HepG2 (cell line): ENCODE results near the gene GSTM2. TPM values are rescaled to one million over a fixed set of nuclear protein-coding genes. Genes with fewer than 3 reads are reported as not detected.
A peak's percentile ranks its signal among the peaks of the same experiment; 100 is the strongest.

Experiments
- ATAC-seq: fragments of 200-7000 bp; cut with Tn5 transposase; 3 replicates; pipeline ENCODE4 v1.9.1; 2020; ENCODE audit warnings: mild to moderate bottlenecking, moderate library complexity
- BruUV-seq: library from RNA; stranded (reverse); fragments of 400-500 nt; replicated peaks from 2 replicates; lab custom pipeline; 2021; lab: Mats Ljungman, UMichigan
- CTCF ChIA-PET: fragments of 300-600 bp; formaldehyde crosslinking; extraction: SDS; loops from one replicate; lab custom pipeline; 2021; ENCODE audit warnings: low total read pairs, inconsistent platforms, low intra/inter-chr PET ratio; lab: Yijun Ruan, JAX
- POLR2A ChIA-PET: fragments of 350-600 bp; sonication (Branson Sonifier 250); formaldehyde crosslinking; loops from one replicate; lab custom pipeline; 2020; ENCODE audit warnings: antibody characterized with exemption, inconsistent platforms; lab: Yijun Ruan, JAX
- DNase-seq: peaks from one replicate; pipeline ENCODE4 v3.0.0-alpha.2; 2015; ENCODE audit warnings: low spot score
- FAIRE-seq: peaks from 3 replicates; lab custom pipeline; 2011; peaks lifted over from hg19 to GRCh38; lab: Jason Lieb, UNC
- H2AFZ ChIP-seq: one replicate; pipeline ENCODE4 v1.6.1; 2011; ENCODE audit warnings: low read length, inconsistent platforms
- H3K27ac ChIP-seq: fragments of 300-600 bp; 3 replicates; pipeline ENCODE4 v1.8.0; 2011; ENCODE audit warnings: mixed run types, mild to moderate bottlenecking, mixed read lengths, low read length, inconsistent platforms; ENCODE audit not compliant: insufficient read depth; ENCODE audit errors: extremely low read length
- H3K27me3 ChIP-seq, 2 experiments: fragments of 200-600 bp in 1 of 2; 2 replicates in 1 of 2; 3 replicates in 1 of 2; pipeline versions ENCODE4 v1.6.0 to v1.8.0; 2011; ENCODE audit warnings: low read length in 2 of 2, mild to moderate bottlenecking in 2 of 2, moderate library complexity in 2 of 2, inconsistent platforms in 1 of 2; ENCODE audit not compliant: insufficient read depth in 2 of 2, control insufficient read depth in 1 of 2
- H3K36me3 ChIP-seq, 2 experiments: fragments of 200-600 bp in 1 of 2; replicated peaks in 1 of 2; 2 replicates in 1 of 2; 3 replicates in 1 of 2; pipeline versions ENCODE4 v1.5.1 to v1.8.0; 2011; ENCODE audit warnings: low read length in 2 of 2, inconsistent platforms in 1 of 2; ENCODE audit not compliant: insufficient read depth in 2 of 2, control insufficient read depth in 1 of 2
- H3K4me1 ChIP-seq: 2 replicates; pipeline ENCODE4 v1.5.1; 2012; ENCODE audit warnings: low read length, inconsistent platforms; ENCODE audit not compliant: insufficient read depth
- H3K4me2 ChIP-seq: 2 replicates; pipeline ENCODE4 v1.6.0; 2011; ENCODE audit warnings: low read depth, low read length, inconsistent platforms
- H3K4me3 ChIP-seq, 3 experiments: fragments of 200-600 bp in 1 of 3; sonication (generic), shearing (Covaris generic) in 1 of 3; replicated peaks in 1 of 3; 2 replicates each; pipeline ENCODE4 v1.5.1; 2011 to 2016; ENCODE audit warnings: low read length in 3 of 3, inconsistent platforms in 2 of 3, low read depth in 2 of 3, mild to moderate bottlenecking in 2 of 3, control low read depth in 1 of 3, mixed read lengths in 1 of 3; ENCODE audit not compliant: insufficient read depth in 1 of 3
- H3K79me2 ChIP-seq: one replicate; pipeline ENCODE4 v1.6.1; 2011; ENCODE audit warnings: low read length, inconsistent platforms; ENCODE audit not compliant: insufficient read depth
- H3K9ac ChIP-seq: 2 replicates; pipeline ENCODE4 v1.6.0; 2011; ENCODE audit warnings: mild to moderate bottlenecking, low read depth, low read length, inconsistent platforms; ENCODE audit not compliant: insufficient read depth
- H3K9me3 ChIP-seq: 2 replicates; pipeline ENCODE4 v1.5.1; 2012; ENCODE audit warnings: mild to moderate bottlenecking, low read length
- H4K20me1 ChIP-seq: 2 replicates; pipeline ENCODE4 v1.6.0; 2011; ENCODE audit warnings: inconsistent platforms, mild to moderate bottlenecking, low read length, moderate library complexity; ENCODE audit not compliant: insufficient read depth
- BHLHE40 ChIP-seq: IDR thresholded peaks from 2 replicates; pipeline ENCODE4 v1.6.1; 2011; ENCODE audit warnings: low read length, improper control_type of control experiment
- HOXD1 ChIP-seq: sonication (generic); formaldehyde crosslinking; IDR thresholded peaks from 2 replicates; pipeline ENCODE4 v1.5.0; 2020; ENCODE audit warnings: missing genetic modification reagents
- KAT7 ChIP-seq: IDR thresholded peaks from 2 replicates; pipeline ENCODE4 v1.6.1; 2018; ENCODE audit warnings: borderline replicate concordance, missing compliant biosample characterization
- MED1 ChIP-seq: sonication (generic); formaldehyde crosslinking; IDR thresholded peaks from 2 replicates; pipeline ENCODE4 v1.4.0; 2020; ENCODE audit warnings: missing genetic modification reagents
- NR2F2 ChIP-seq: IDR thresholded peaks from 2 replicates; pipeline ENCODE4 v1.6.1; 2012; ENCODE audit warnings: low read depth, inconsistent platforms, borderline replicate concordance
- SAP130 ChIP-seq: IDR thresholded peaks from 2 replicates; pipeline ENCODE4 v1.6.1; 2016; ENCODE audit warnings: low read depth
- SNAI1 ChIP-seq: sonication (generic); formaldehyde crosslinking; IDR thresholded peaks from 2 replicates; pipeline ENCODE4 v1.5.0; 2020; ENCODE audit warnings: mild to moderate bottlenecking, missing genetic modification reagents, borderline replicate concordance
- TAF1 ChIP-seq: sonication (generic); formaldehyde crosslinking; IDR thresholded peaks from 2 replicates; pipeline ENCODE4 v1.4.0; 2020; ENCODE audit warnings: missing genetic modification reagents
- ZNF136 ChIP-seq: sonication (generic); formaldehyde crosslinking; IDR thresholded peaks from 2 replicates; pipeline ENCODE4 v1.8.1; 2022; ENCODE audit warnings: low read depth, mild to moderate bottlenecking, moderate library complexity, missing genetic modification reagents
- ZNF557 ChIP-seq: sonication (generic); formaldehyde crosslinking; IDR thresholded peaks from 2 replicates; pipeline ENCODE4 v1.4.0; 2020; ENCODE audit warnings: missing genetic modification reagents
- ZSCAN31 ChIP-seq: sonication (generic); formaldehyde crosslinking; IDR thresholded peaks from 2 replicates; pipeline ENCODE4 v1.5.0; 2020; ENCODE audit warnings: low read depth, mild to moderate bottlenecking, missing genetic modification reagents
- WGBS: methylation state at CpG from one replicate; pipeline ENCODE4 v1.1.6; 2017; ENCODE audit warnings: low lambda C conversion rate; 5-methylcytosine and 5-hydroxymethylcytosine counted together
- in situ Hi-C: cut with HindIII; loops from 2 replicates; pipeline ENCODE4 v1.10.0; 2017; ENCODE audit warnings: low pct_unique_long_range_greater_than_20kb; ENCODE audit not compliant: extremely low pct_ligation_motif_present
- intact Hi-C: fragments of 100-400 bp; cut with micrococcal nuclease; formaldehyde crosslinking; loops from one replicate; pipeline ENCODE4 v1.10.0; 2022; ENCODE audit not compliant: unreplicated experiment
- polyA plus RNA-seq, 8 experiments: library from polyadenylated mRNA; depleted of rRNA in 3 of 8; stranded (reverse) in 7 of 8; unstranded in 1 of 8; fragments of >200 nt; fragmentation: Illumina TruSeq in 4 of 8; extraction: Trizol in 4 of 8; gene quantifications; 2 replicates each; pipeline versions ENCODE4 v1.2.1 to v1.2.3, GENCODE V29; 2011 to 2016; ENCODE audit warnings: low read depth in 4 of 8, missing spikeins in 1 of 8, mixed read lengths in 1 of 8; ENCODE audit not compliant: insufficient read depth in 1 of 8
- total RNA-seq, 5 experiments: library from RNA; depleted of rRNA; stranded (reverse); fragments of >200 nt; fragmentation: Illumina TruSeq; extraction: Trizol; gene quantifications; 2 replicates each; pipeline ENCODE4 v1.2.3, GENCODE V29; 2016; ENCODE audit warnings: low read depth in 1 of 5
- TF ChIP-seq, protein P1 (sequence below): IDR thresholded peaks from 2 replicates; pipeline ENCODE4 v1.6.1; 2016; ENCODE audit warnings: missing compliant biosample characterization, missing genetic modification reagents, borderline replicate concordance

GSTM2 gene
- total and polyA plus RNA-seq, 2 of the 13 experiments (the other 11 are each of a cell fraction or from before 2014, with no cell fraction given) = 7.0 to 15.0 TPM

DNA sequence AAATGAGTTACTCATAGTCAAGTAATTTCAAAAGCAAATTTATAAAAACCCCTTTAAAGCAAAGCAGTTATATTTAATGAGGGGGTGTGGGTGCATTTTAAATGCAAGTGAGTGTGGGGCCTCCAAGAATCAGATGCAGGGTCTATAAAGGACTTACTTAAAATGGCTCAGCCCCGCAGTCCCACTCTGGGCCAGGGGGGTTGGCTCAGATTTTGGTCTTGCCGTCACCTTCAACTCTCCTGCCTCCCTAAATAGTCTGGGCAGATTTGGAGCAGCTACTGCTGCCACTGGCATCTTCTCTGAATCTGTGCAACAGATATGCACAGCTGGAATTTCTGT is 32.0 kb upstream of the GSTM2 start:
- H3K27me3 ChIP-seq = no peaks in the 10 kb centered on the region
- intact Hi-C loops (no loop called here), in situ Hi-C loops (no loop called here)
- no peak overlapping the region for H2AFZ ChIP-seq
- no peak for DNase-seq
- H3K4me2 ChIP-seq = peak overlapping the region; percentile 76
- POLR2A ChIA-PET = interaction anchor here (0.9 to 2.2 kb wide), 7 partner anchors 10 to 90 kb away, joined by 3 to 14 read pairs (median 4); partner anchors contain the start of genes AMPD2, GNAI3, GNAT2 and GSTM4
- peak overlapping the region; percentile 39 for H3K27ac ChIP-seq
- no peak; the same call in 2 of the 3 replicates for ATAC-seq
- 73% methylated on average over 2 of the region's 2 CpGs for WGBS
- H3K79me2 ChIP-seq = no peaks in the 10 kb centered on the region
- H3K4me3 ChIP-seq = peak overlapping the region in 1 of 3 experiments; percentile 52; a peak in 2 of 6 replicates
- BruUV-seq = no TSS peak
- peaks cover 27% of the 10 kb centered on the region for H3K4me1 ChIP-seq
- no peak overlapping the region for H3K9ac ChIP-seq
- FAIRE-seq = no peak
- no peaks in the 10 kb centered on the region for H3K9me3 ChIP-seq
- CTCF ChIA-PET = no interaction called here
- H4K20me1 ChIP-seq = no peaks in the 10 kb centered on the region
- TF ChIP-seq SAP130 (CRISPR knock-in tag) (no peak), TAF1 (CRISPR knock-in tag) (no peak), KAT7 (no peak), ZSCAN31 (CRISPR knock-in tag) (no peak), MED1 (no peak), SNAI1 (CRISPR knock-in tag) (no peak), ZNF557 (CRISPR knock-in tag) (no peak), BHLHE40 (no peak), NR2F2 (no peak), ZNF136 (no peak), HOXD1 (CRISPR knock-in tag) (no peak)
- TF ChIP-seq, protein P1, sequence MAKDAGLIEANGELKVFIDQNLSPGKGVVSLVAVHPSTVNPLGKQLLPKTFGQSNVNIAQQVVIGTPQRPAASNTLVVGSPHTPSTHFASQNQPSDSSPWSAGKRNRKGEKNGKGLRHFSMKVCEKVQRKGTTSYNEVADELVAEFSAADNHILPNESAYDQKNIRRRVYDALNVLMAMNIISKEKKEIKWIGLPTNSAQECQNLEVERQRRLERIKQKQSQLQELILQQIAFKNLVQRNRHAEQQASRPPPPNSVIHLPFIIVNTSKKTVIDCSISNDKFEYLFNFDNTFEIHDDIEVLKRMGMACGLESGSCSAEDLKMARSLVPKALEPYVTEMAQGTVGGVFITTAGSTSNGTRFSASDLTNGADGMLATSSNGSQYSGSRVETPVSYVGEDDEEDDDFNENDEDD (CRISPR knock-in tag) = no peak
- peaks cover 10% of the 10 kb centered on the region in 2 experiments for H3K36me3 ChIP-seq
